HepG2 (cell line): Measurements from ENCODE around the gene KBTBD13. TPM values are rescaled to one million over a fixed set of nuclear protein-coding genes. Genes with fewer than 3 reads are reported as not detected.
A peak's percentile ranks its signal among the peaks of the same experiment; 100 is the strongest.

Experiments
- BHLHE40 ChIP-seq: IDR thresholded peaks from 2 replicates; pipeline ENCODE4 v1.6.1; 2011; ENCODE audit warnings: low read length, improper control_type of control experiment
- GATAD1 ChIP-seq: IDR thresholded peaks from 2 replicates; pipeline ENCODE4 v1.6.1; 2016; ENCODE audit warnings: missing genetic modification reagents, missing compliant biosample characterization
- GATAD2A ChIP-seq: IDR thresholded peaks from 2 replicates; pipeline ENCODE4 v1.6.1; 2016
- KLF9 ChIP-seq: IDR thresholded peaks from 2 replicates; pipeline ENCODE4 v1.6.1; 2016; ENCODE audit warnings: low read depth
- PAF1 ChIP-seq: IDR thresholded peaks from 2 replicates; pipeline ENCODE4 v1.6.1; 2016; ENCODE audit warnings: missing genetic modification reagents, missing compliant biosample characterization
- RNF2 ChIP-seq: fragments of 450-650 bp; conservative IDR thresholded peaks from 2 replicates; pipeline ENCODE4 v1.6.1; 2016; ENCODE audit warnings: low read depth
- SNAPC2 ChIP-seq: sonication (generic); formaldehyde crosslinking; IDR thresholded peaks from 2 replicates; pipeline ENCODE4 v1.8.1; 2022; ENCODE audit warnings: mild to moderate bottlenecking, missing genetic modification reagents
- ZFP41 ChIP-seq: sonication (generic); formaldehyde crosslinking; IDR thresholded peaks from 2 replicates; pipeline ENCODE4 v1.4.0; 2020; ENCODE audit warnings: mild to moderate bottlenecking, missing genetic modification reagents, borderline replicate concordance
- ZNF777 ChIP-seq: sonication (generic); formaldehyde crosslinking; IDR thresholded peaks from 2 replicates; pipeline ENCODE4 v1.4.0; 2020; ENCODE audit warnings: missing genetic modification reagents
- ZNF788 ChIP-seq: sonication (generic); formaldehyde crosslinking; IDR thresholded peaks from 2 replicates; pipeline ENCODE4 v1.5.0; 2020; ENCODE audit warnings: mild to moderate bottlenecking, missing genetic modification reagents, borderline replicate concordance
- polyA plus RNA-seq, 8 experiments: library from polyadenylated mRNA; depleted of rRNA in 3 of 8; stranded (reverse) in 7 of 8; unstranded in 1 of 8; fragments of >200 nt; fragmentation: Illumina TruSeq in 4 of 8; extraction: Trizol in 4 of 8; gene quantifications; 2 replicates each; pipeline versions ENCODE4 v1.2.1 to v1.2.3, GENCODE V29; 2011 to 2016; ENCODE audit warnings: low read depth in 4 of 8, missing spikeins in 1 of 8, mixed read lengths in 1 of 8; ENCODE audit not compliant: insufficient read depth in 1 of 8
- total RNA-seq, 5 experiments: library from RNA; depleted of rRNA; stranded (reverse); fragments of >200 nt; fragmentation: Illumina TruSeq; extraction: Trizol; gene quantifications; 2 replicates each; pipeline ENCODE4 v1.2.3, GENCODE V29; 2016; ENCODE audit warnings: low read depth in 1 of 5
- TF ChIP-seq, protein P1 (sequence below): sonication (generic); formaldehyde crosslinking; IDR thresholded peaks from 2 replicates; pipeline ENCODE4 v1.4.0; 2020; ENCODE audit warnings: missing genetic modification reagents, borderline replicate concordance
- TF ChIP-seq, protein P2 (sequence below): IDR thresholded peaks from 2 replicates; pipeline ENCODE4 v1.6.1; 2016; ENCODE audit warnings: mild to moderate bottlenecking, missing biosample characterization, missing genetic modification reagents
- TF ChIP-seq, protein P3 (sequence below): sonication (generic); formaldehyde crosslinking; IDR thresholded peaks from 2 replicates; pipeline ENCODE4 v1.4.0; 2020; ENCODE audit warnings: missing genetic modification reagents
- TF ChIP-seq, protein P4 (sequence below): IDR thresholded peaks from 2 replicates; pipeline ENCODE4 v1.6.1; 2016; ENCODE audit warnings: low read depth
- TF ChIP-seq, protein P5 (sequence below): sonication (generic); formaldehyde crosslinking; IDR thresholded peaks from 2 replicates; pipeline ENCODE4 v1.4.0; 2020; ENCODE audit warnings: mild to moderate bottlenecking, low read depth, missing genetic modification reagents

Gene KBTBD13
- total and polyA plus RNA-seq, 2 of the 13 experiments (the other 11 are each of a cell fraction or from before 2014, with no cell fraction given) = not detected

DNA sequence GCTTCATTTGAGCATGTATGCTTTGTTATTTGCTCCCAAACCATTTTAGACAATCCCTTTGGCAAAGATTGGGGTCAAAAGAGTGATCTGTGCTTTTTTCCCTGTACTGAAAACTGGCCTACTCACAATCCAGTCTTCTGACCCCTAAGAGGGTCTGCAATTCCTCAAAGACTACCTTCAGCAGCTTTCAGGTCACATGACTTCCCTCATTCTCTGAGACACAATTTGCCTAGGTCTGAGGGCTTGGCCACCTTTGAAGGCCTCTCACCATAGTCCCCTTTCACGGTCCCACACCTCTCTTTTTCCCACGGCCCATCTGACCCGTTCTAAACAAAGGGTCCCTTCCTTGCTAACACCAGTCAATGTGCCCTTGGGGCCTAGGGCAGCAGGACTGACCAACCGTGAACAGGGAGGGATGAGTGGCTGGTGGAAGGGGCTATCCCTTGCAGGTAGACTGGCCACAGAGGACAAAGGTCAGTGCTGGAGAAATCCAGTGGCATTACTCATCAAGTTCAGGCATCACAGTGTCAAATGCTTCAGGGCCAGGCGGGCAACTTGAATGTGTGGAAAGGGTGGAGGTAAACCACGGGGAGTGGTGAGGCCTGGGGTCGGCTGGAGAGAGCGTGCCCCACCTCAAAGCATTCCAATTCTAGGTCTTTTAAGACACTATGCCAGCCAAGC lies 19.5 kb upstream of the KBTBD13 start (continued):
- TF ChIP-seq, protein P1, sequence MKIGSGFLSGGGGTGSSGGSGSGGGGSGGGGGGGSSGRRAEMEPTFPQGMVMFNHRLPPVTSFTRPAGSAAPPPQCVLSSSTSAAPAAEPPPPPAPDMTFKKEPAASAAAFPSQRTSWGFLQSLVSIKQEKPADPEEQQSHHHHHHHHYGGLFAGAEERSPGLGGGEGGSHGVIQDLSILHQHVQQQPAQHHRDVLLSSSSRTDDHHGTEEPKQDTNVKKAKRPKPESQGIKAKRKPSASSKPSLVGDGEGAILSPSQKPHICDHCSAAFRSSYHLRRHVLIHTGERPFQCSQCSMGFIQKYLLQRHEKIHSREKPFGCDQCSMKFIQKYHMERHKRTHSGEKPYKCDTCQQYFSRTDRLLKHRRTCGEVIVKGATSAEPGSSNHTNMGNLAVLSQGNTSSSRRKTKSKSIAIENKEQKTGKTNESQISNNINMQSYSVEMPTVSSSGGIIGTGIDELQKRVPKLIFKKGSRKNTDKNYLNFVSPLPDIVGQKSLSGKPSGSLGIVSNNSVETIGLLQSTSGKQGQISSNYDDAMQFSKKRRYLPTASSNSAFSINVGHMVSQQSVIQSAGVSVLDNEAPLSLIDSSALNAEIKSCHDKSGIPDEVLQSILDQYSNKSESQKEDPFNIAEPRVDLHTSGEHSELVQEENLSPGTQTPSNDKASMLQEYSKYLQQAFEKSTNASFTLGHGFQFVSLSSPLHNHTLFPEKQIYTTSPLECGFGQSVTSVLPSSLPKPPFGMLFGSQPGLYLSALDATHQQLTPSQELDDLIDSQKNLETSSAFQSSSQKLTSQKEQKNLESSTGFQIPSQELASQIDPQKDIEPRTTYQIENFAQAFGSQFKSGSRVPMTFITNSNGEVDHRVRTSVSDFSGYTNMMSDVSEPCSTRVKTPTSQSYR (CRISPR knock-in tag) = peak; percentile 46; the same call in 1 of the 2 replicates
- TF ChIP-seq ZNF788 (CRISPR knock-in tag) (peak; percentile 61; the same call in 1 of the 2 replicates), GATAD2A (CRISPR knock-in tag) (peak; percentile 96), PAF1 (CRISPR knock-in tag) (no peak), GATAD1 (CRISPR knock-in tag) (peak; percentile 45; the same call in 1 of the 2 replicates), ZNF777 (CRISPR knock-in tag) (no peak), BHLHE40 (peak; percentile 47; the same call in 1 of the 2 replicates), KLF9 (CRISPR knock-in tag) (no peak), ZFP41 (CRISPR knock-in tag) (no peak), RNF2 (0 out of 2 replicates have a peak, but pooled peaks have one; percentile 36), SNAPC2 (no peak)
- TF ChIP-seq, protein P2, sequence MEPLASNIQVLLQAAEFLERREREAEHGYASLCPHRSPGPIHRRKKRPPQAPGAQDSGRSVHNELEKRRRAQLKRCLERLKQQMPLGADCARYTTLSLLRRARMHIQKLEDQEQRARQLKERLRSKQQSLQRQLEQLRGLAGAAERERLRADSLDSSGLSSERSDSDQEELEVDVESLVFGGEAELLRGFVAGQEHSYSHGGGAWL (CRISPR knock-in tag) = no peak
- TF ChIP-seq, protein P3, sequence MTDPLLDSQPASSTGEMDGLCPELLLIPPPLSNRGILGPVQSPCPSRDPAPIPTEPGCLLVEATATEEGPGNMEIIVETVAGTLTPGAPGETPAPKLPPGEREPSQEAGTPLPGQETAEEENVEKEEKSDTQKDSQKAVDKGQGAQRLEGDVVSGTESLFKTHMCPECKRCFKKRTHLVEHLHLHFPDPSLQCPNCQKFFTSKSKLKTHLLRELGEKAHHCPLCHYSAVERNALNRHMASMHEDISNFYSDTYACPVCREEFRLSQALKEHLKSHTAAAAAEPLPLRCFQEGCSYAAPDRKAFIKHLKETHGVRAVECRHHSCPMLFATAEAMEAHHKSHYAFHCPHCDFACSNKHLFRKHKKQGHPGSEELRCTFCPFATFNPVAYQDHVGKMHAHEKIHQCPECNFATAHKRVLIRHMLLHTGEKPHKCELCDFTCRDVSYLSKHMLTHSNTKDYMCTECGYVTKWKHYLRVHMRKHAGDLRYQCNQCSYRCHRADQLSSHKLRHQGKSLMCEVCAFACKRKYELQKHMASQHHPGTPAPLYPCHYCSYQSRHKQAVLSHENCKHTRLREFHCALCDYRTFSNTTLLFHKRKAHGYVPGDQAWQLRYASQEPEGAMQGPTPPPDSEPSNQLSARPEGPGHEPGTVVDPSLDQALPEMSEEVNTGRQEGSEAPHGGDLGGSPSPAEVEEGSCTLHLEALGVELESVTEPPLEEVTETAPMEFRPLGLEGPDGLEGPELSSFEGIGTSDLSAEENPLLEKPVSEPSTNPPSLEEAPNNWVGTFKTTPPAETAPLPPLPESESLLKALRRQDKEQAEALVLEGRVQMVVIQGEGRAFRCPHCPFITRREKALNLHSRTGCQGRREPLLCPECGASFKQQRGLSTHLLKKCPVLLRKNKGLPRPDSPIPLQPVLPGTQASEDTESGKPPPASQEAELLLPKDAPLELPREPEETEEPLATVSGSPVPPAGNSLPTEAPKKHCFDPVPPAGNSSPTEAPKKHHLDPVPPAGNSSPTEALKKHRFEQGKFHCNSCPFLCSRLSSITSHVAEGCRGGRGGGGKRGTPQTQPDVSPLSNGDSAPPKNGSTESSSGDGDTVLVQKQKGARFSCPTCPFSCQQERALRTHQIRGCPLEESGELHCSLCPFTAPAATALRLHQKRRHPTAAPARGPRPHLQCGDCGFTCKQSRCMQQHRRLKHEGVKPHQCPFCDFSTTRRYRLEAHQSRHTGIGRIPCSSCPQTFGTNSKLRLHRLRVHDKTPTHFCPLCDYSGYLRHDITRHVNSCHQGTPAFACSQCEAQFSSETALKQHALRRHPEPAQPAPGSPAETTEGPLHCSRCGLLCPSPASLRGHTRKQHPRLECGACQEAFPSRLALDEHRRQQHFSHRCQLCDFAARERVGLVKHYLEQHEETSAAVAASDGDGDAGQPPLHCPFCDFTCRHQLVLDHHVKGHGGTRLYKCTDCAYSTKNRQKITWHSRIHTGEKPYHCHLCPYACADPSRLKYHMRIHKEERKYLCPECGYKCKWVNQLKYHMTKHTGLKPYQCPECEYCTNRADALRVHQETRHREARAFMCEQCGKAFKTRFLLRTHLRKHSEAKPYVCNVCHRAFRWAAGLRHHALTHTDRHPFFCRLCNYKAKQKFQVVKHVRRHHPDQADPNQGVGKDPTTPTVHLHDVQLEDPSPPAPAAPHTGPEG (CRISPR knock-in tag) = no peak
- TF ChIP-seq, protein P4, sequence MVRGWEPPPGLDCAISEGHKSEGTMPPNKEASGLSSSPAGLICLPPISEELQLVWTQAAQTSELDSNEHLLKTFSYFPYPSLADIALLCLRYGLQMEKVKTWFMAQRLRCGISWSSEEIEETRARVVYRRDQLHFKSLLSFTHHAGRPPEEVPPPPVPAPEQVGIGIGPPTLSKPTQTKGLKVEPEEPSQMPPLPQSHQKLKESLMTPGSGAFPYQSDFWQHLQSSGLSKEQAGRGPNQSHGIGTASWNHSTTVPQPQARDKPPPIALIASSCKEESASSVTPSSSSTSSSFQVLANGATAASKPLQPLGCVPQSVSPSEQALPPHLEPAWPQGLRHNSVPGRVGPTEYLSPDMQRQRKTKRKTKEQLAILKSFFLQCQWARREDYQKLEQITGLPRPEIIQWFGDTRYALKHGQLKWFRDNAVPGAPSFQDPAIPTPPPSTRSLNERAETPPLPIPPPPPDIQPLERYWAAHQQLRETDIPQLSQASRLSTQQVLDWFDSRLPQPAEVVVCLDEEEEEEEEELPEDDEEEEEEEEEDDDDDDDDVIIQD = peak; percentile 62; the same call in 1 of the 2 replicates
- TF ChIP-seq, protein P5, sequence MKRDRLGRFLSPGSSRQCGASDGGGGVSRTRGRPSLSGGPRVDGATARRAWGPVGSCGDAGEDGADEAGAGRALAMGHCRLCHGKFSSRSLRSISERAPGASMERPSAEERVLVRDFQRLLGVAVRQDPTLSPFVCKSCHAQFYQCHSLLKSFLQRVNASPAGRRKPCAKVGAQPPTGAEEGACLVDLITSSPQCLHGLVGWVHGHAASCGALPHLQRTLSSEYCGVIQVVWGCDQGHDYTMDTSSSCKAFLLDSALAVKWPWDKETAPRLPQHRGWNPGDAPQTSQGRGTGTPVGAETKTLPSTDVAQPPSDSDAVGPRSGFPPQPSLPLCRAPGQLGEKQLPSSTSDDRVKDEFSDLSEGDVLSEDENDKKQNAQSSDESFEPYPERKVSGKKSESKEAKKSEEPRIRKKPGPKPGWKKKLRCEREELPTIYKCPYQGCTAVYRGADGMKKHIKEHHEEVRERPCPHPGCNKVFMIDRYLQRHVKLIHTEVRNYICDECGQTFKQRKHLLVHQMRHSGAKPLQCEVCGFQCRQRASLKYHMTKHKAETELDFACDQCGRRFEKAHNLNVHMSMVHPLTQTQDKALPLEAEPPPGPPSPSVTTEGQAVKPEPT (CRISPR knock-in tag) = no peak
